Fibroblast of lung (primary cell): Measurements from ENCODE around the gene ADGRV1. TPM values are rescaled to one million over a fixed set of nuclear protein-coding genes. Genes with fewer than 3 reads are reported as not detected.
"Not testable (repeated sequence)": the region's sequence is repeated elsewhere in the genome, so short reads cannot be mapped to it uniquely, and the experiment has no call there.

ENCODE experiments used
- DNase-seq, 2 donors: peaks; one replicate each; pipeline versions ENCODE4 v3.0.0 to v3.0.0-alpha.2; 2010; ENCODE audit warnings: low read depth in 2 of 2
- H2AFZ ChIP-seq: 2 replicates; pipeline ENCODE4 v1.5.1; 2012; ENCODE audit warnings: low read length, control low read depth, inconsistent platforms
- H3K27ac ChIP-seq: 2 replicates; pipeline ENCODE4 v1.5.1; 2011; ENCODE audit warnings: low read length, control low read depth; ENCODE audit not compliant: insufficient read depth
- H3K27me3 ChIP-seq: 2 replicates; pipeline ENCODE4 v1.5.1; 2011; ENCODE audit warnings: mild to moderate bottlenecking, low read length; ENCODE audit not compliant: control insufficient read depth, insufficient read depth
- H3K36me3 ChIP-seq: 2 replicates; pipeline ENCODE4 v1.5.1; 2011; ENCODE audit warnings: low read length; ENCODE audit not compliant: control insufficient read depth, insufficient read depth
- H3K4me1 ChIP-seq: 2 replicates; pipeline ENCODE4 v1.5.1; 2011; ENCODE audit warnings: low read length; ENCODE audit not compliant: control insufficient read depth, insufficient read depth; ENCODE audit errors: extremely low read depth
- H3K4me2 ChIP-seq: 2 replicates; pipeline ENCODE4 v1.5.1; 2011; ENCODE audit warnings: low read length, control low read depth; ENCODE audit not compliant: insufficient read depth; ENCODE audit errors: extremely low read depth
- H3K4me3 ChIP-seq, 4 experiments: fragments of 200-600 bp in 1 of 4; sonication (generic) in 1 of 4; replicated peaks in 1 of 4; 2 replicates each; pipeline ENCODE4 v1.5.1; 2011 to 2016; ENCODE audit warnings: low read length in 4 of 4, low read depth in 3 of 4, mild to moderate bottlenecking in 3 of 4, control low read depth in 2 of 4, inconsistent platforms in 1 of 4, mixed read lengths in 1 of 4; ENCODE audit not compliant: insufficient read depth in 1 of 4; ENCODE audit errors: control extremely low read depth in 1 of 4
- H3K79me2 ChIP-seq: 2 replicates; pipeline ENCODE4 v1.5.1; 2012; ENCODE audit warnings: mild to moderate bottlenecking, low read length, inconsistent platforms; ENCODE audit not compliant: control insufficient read depth, insufficient read depth
- H3K9ac ChIP-seq: 2 replicates; pipeline ENCODE4 v1.5.1; 2011; ENCODE audit warnings: mild to moderate bottlenecking, low read length, control low read depth; ENCODE audit not compliant: insufficient read depth
- H3K9me3 ChIP-seq: 2 replicates; pipeline ENCODE4 v1.5.1; 2012; ENCODE audit warnings: low read depth, low read length; ENCODE audit not compliant: control insufficient read depth, insufficient read depth
- H4K20me1 ChIP-seq: 2 replicates; pipeline ENCODE4 v1.5.1; 2011; ENCODE audit warnings: low read length; ENCODE audit not compliant: control insufficient read depth, insufficient read depth; ENCODE audit errors: extremely low read depth
- CTCF ChIP-seq, 2 donors: IDR thresholded peaks in 1 of 2; conservative IDR thresholded peaks in 1 of 2; 1 replicate in 1 of 2; 2 replicates in 1 of 2; pipeline ENCODE4 v1.5.1; 2011 to 2012; ENCODE audit warnings: low read length in 2 of 2, control low read depth in 1 of 2, inconsistent platforms in 1 of 2, low read depth in 1 of 2, mild to moderate bottlenecking in 1 of 2
- EZH2 ChIP-seq: IDR thresholded peaks from 2 replicates; pipeline ENCODE4 v1.5.1; 2012; ENCODE audit warnings: low read length, control low read depth, mild to moderate bottlenecking; ENCODE audit errors: missing control alignments
- polyA plus RNA-seq, 2 donors: library from polyadenylated mRNA; depleted of rRNA in 1 of 2; stranded (reverse) in 1 of 2; unstranded in 1 of 2; fragments of >200 nt; gene quantifications; 2 replicates each; pipeline ENCODE4 v1.2.1, GENCODE V29; 2011 to 2012; ENCODE audit warnings: missing spikeins in 1 of 2
- total RNA-seq: library from RNA; depleted of rRNA; stranded (reverse); fragments of >200 nt; gene quantifications from 2 replicates; pipeline ENCODE4 v1.2.1, GENCODE V29; 2014

ADGRV1 gene
- total and polyA plus RNA-seq, 2 donors (not counting 1 experiment from before 2014, with no cell fraction given): 0.15 to 0.17 TPM

GRCh38 chr5:90843443-90843842, 284.8 kb downstream of the ADGRV1 start:
- DNase-seq: peak; percentile 6 to 27
- Histone ChIP-seq H3K27me3 (no peaks in the 10 kb centered on the region), H3K79me2 (no peaks in the 10 kb centered on the region), H3K4me1 (no peaks in the 10 kb centered on the region), H3K4me2 (no peak overlapping the region), H2AFZ (no peak overlapping the region), H4K20me1 (no peaks in the 10 kb centered on the region), H3K9me3 (no peaks in the 10 kb centered on the region), H3K9ac (no peak overlapping the region), H3K36me3 (no peaks in the 10 kb centered on the region), H3K4me3 (no peak overlapping the region), H3K27ac (no peak overlapping the region)
- TF ChIP-seq CTCF (conservative IDR thresholded peaks at IDR 0.05 in 1 of 2, IDR thresholded peaks at IDR 0.05 in 1 of 2; ENCODE audit: low read depth in 1 of 2, low read length in 2 of 2) (no peak), EZH2 (no peak)

GRCh38 chr5:90844931-90845330, 286.3 kb downstream of the ADGRV1 start:
- Histone ChIP-seq H3K9ac (no peak overlapping the region), H3K27ac (no peak overlapping the region), H3K4me2 (no peak overlapping the region), H3K9me3 (no peaks in the 10 kb centered on the region), H2AFZ (no peak overlapping the region), H3K4me1 (no peaks in the 10 kb centered on the region), H3K4me3 (no peak overlapping the region), H4K20me1 (no peaks in the 10 kb centered on the region), H3K79me2 (no peaks in the 10 kb centered on the region), H3K36me3 (no peaks in the 10 kb centered on the region), H3K27me3 (no peaks in the 10 kb centered on the region)
- DNase-seq: no peak
- TF ChIP-seq EZH2 (no peak), CTCF (conservative IDR thresholded peaks at IDR 0.05 in 1 of 2, IDR thresholded peaks at IDR 0.05 in 1 of 2; ENCODE audit: low read depth in 1 of 2, low read length in 2 of 2) (no peak)

GRCh38 chr5:90845723-90846554, 287.3 kb downstream of the ADGRV1 start:
- Histone ChIP-seq H4K20me1 (no peaks in the 10 kb centered on the region), H3K4me1 (no peaks in the 10 kb centered on the region), H3K4me3 (no peak overlapping the region), H3K27ac (no peak overlapping the region), H3K4me2 (no peak overlapping the region), H3K79me2 (no peaks in the 10 kb centered on the region), H3K9me3 (no peaks in the 10 kb centered on the region), H2AFZ (no peak overlapping the region), H3K9ac (no peak overlapping the region), H3K27me3 (no peaks in the 10 kb centered on the region), H3K36me3 (no peaks in the 10 kb centered on the region)
- TF ChIP-seq CTCF (conservative IDR thresholded peaks at IDR 0.05 in 1 of 2, IDR thresholded peaks at IDR 0.05 in 1 of 2; ENCODE audit: low read depth in 1 of 2, low read length in 2 of 2) (no peak), EZH2 (no peak)
- no peak for DNase-seq

GRCh38 chr5:90847606-90848005, 289.0 kb downstream of the ADGRV1 start:
- H3K4me3 ChIP-seq, H3K27me3 ChIP-seq, H4K20me1 ChIP-seq, H3K9me3 ChIP-seq, H3K36me3 ChIP-seq, H3K79me2 ChIP-seq, H3K4me1 ChIP-seq, DNase-seq, H3K4me2 ChIP-seq, H2AFZ ChIP-seq, H3K9ac ChIP-seq, H3K27ac ChIP-seq: not testable (repeated sequence)
